Stimulated activated CD8-positive, alpha-beta memory T cell treated with anti-CD3 and anti-CD28 coated beads, Interleukin-4, amount 100 ng/mL, for 1 hour (primary cell): ENCODE data around the gene FOXN3.
"Not testable (repeated sequence)": the region's sequence is repeated elsewhere in the genome, so short reads cannot be mapped to it uniquely, and the experiment has no call there.

ENCODE experiments used
- DNase-seq, 2 donors: peaks; one replicate each; pipeline ENCODE4 v3.0.0-alpha.2; 2020; ENCODE audit warnings: low read depth in 2 of 2, low spot score in 1 of 2

The FOXN3 gene

GRCh38 chr14:89255012-89255411 lies 162.0 kb downstream of the FOXN3 start:
- DNase-seq: no peak

- DNase-seq: no peak
Measured at GRCh38 chr14:89254166-89254909, 162.7 kb downstream of the FOXN3 start.

- no peak for DNase-seq
Measured at GRCh38 chr14:89252887-89253532, 164.0 kb downstream of the FOXN3 start.

- no peak for DNase-seq
Measured at GRCh38 chr14:89251061-89251460, 166.0 kb downstream of the FOXN3 start.

- not testable (repeated sequence) for DNase-seq
Measured at GRCh38 chr14:89250655-89250975, 166.4 kb downstream of the FOXN3 start.

- no peak for DNase-seq
Measured at GRCh38 chr14:89249972-89250654, 166.9 kb downstream of the FOXN3 start.

- DNase-seq: no peak
Measured at GRCh38 chr14:89249065-89249695, 167.9 kb downstream of the FOXN3 start.

- DNase-seq: no peak
Measured at GRCh38 chr14:89248411-89249064, 168.5 kb downstream of the FOXN3 start.

- no peak for DNase-seq
Measured at GRCh38 chr14:89247457-89248122, 169.4 kb downstream of the FOXN3 start.

GRCh38 chr14:89246290-89246689 lies 170.7 kb downstream of the FOXN3 start:
- DNase-seq: no peak

- no peak for DNase-seq
Measured at GRCh38 chr14:89245802-89246201, 171.2 kb downstream of the FOXN3 start.

- no peak for DNase-seq
Measured at GRCh38 chr14:89244720-89245119, 172.3 kb downstream of the FOXN3 start.

- DNase-seq: no peak
Measured at GRCh38 chr14:89243741-89244140, 173.3 kb downstream of the FOXN3 start.

GRCh38 chr14:89243286-89243685 lies 173.7 kb downstream of the FOXN3 start:
- DNase-seq: no peak

GRCh38 chr14:89242652-89243279 lies 174.3 kb downstream of the FOXN3 start:
- DNase-seq: no peak

GRCh38 chr14:89241934-89242651 lies 174.9 kb downstream of the FOXN3 start:
- DNase-seq: no peak

GRCh38 chr14:89241257-89241656 lies 175.8 kb downstream of the FOXN3 start:
- DNase-seq: no peak

- DNase-seq: no peak
Measured at GRCh38 chr14:89240414-89240813, 176.6 kb downstream of the FOXN3 start.

GRCh38 chr14:89239023-89239422 lies 178.0 kb downstream of the FOXN3 start:
- DNase-seq: no peak
